CD4-positive, alpha-beta T cell (primary cell): Measurements from ENCODE around the gene PLAC8L1. TPM values are rescaled to one million over a fixed set of nuclear protein-coding genes. Genes with fewer than 3 reads are reported as not detected.

Source experiments
- ATAC-seq: fragments of 200-7000 bp; cut with Tn5 transposase; one replicate; pipeline ENCODE4 v1.10.0; 2022; ENCODE audit warnings: mild to moderate bottlenecking; ENCODE audit not compliant: poor library complexity
- CTCF ChIA-PET: fragments of 350-600 bp; sonication (Branson Sonifier 250); formaldehyde crosslinking; loops from one replicate; lab custom pipeline; 2021; ENCODE audit warnings: antibody characterized with exemption, inconsistent platforms; lab: Charles Lee
- POLR2A ChIA-PET: fragments of 350-600 bp; sonication (Branson Sonifier 250); formaldehyde crosslinking; loops from one replicate; lab custom pipeline; 2021; ENCODE audit warnings: antibody characterized with exemption, inconsistent platforms; lab: Charles Lee
- DNase-seq, 14 experiments: peaks; one replicate each; pipeline ENCODE4 v3.0.0-alpha.2; 2013 to 2020; ENCODE audit warnings: mixed read lengths in 2 of 14
- H3K27ac ChIP-seq, 2 donors: one replicate each; pipeline versions ENCODE4 v1.5.1 to v1.7.0; 2013; ENCODE audit warnings: low read length in 2 of 2, low read depth in 1 of 2, mild to moderate bottlenecking in 1 of 2
- H3K27me3 ChIP-seq, 2 experiments: 1 replicate in 1 of 2; 2 replicates in 1 of 2; pipeline versions ENCODE4 v1.6.1 to v1.7.0; 2013; ENCODE audit warnings: low read length in 2 of 2, control low read depth in 1 of 2, mild to moderate bottlenecking in 1 of 2, moderate library complexity in 1 of 2; ENCODE audit not compliant: insufficient read depth in 2 of 2, control insufficient read depth in 1 of 2
- H3K36me3 ChIP-seq: one replicate; pipeline ENCODE4 v1.6.1; 2013; ENCODE audit warnings: low read length, control low read depth; ENCODE audit not compliant: insufficient read depth
- H3K4me1 ChIP-seq: one replicate; pipeline ENCODE4 v1.6.1; 2013; ENCODE audit warnings: low read length, control low read depth; ENCODE audit not compliant: insufficient read depth
- H3K4me3 ChIP-seq: one replicate; pipeline ENCODE4 v1.5.1; 2013; ENCODE audit warnings: mild to moderate bottlenecking, low read length, moderate library complexity
- H3K9me3 ChIP-seq, 2 experiments: 1 replicate in 1 of 2; 2 replicates in 1 of 2; pipeline versions ENCODE4 v1.6.1 to v1.7.0; 2013; ENCODE audit warnings: low read length in 2 of 2, mild to moderate bottlenecking in 2 of 2, control low read depth in 1 of 2, moderate library complexity in 1 of 2; ENCODE audit not compliant: control insufficient read depth in 1 of 2, insufficient read depth in 1 of 2
- H3K27ac Mint-ChIP-seq: one replicate; pipeline ENCODE4 v1.8.0; 2020; ENCODE audit warnings: mixed read lengths
- H3K27me3 Mint-ChIP-seq: one replicate; pipeline ENCODE4 v1.8.0; 2021; ENCODE audit warnings: mixed read lengths
- H3K36me3 Mint-ChIP-seq: one replicate; pipeline ENCODE4 v1.8.0; 2021; ENCODE audit warnings: low read depth, mixed read lengths
- H3K4me1 Mint-ChIP-seq: one replicate; pipeline ENCODE4 v1.8.0; 2021; ENCODE audit warnings: low read depth, mixed read lengths
- H3K4me3 Mint-ChIP-seq: one replicate; pipeline ENCODE4 v1.8.0; 2020; ENCODE audit warnings: mild to moderate bottlenecking, mixed read lengths
- H3K9me3 Mint-ChIP-seq: one replicate; pipeline ENCODE4 v1.8.0; 2020; ENCODE audit warnings: mixed read lengths
- intact Hi-C, 2 experiments: fragments of 100-400 bp; cut with DNase I in 1 of 2; cut with micrococcal nuclease in 1 of 2; formaldehyde crosslinking; loops; one replicate each; pipeline versions ENCODE4 v1.15.1 to v1.9.0; 2023 to 2025; cut with DNase I, micrococcal nuclease
- total RNA-seq, 174 experiments: library from RNA in 2 of 174; stranded (reverse) in 2 of 174; gene quantifications; one replicate each; pipeline ENCODE4 v1.2.3 and lab custom pipeline; 2021 to 2026
- TF ChIP-seq, protein P1 (sequence below): fragments of 200-600 bp; IDR thresholded peaks from one replicate; pipeline ENCODE4 v1.8.0; 2022; ENCODE audit warnings: antibody characterized with exemption, mild to moderate bottlenecking

PLAC8L1 gene
- total RNA-seq, 2 experiments from 2014 or later, result 0.56 TPM; not detected in 1

DNA sequence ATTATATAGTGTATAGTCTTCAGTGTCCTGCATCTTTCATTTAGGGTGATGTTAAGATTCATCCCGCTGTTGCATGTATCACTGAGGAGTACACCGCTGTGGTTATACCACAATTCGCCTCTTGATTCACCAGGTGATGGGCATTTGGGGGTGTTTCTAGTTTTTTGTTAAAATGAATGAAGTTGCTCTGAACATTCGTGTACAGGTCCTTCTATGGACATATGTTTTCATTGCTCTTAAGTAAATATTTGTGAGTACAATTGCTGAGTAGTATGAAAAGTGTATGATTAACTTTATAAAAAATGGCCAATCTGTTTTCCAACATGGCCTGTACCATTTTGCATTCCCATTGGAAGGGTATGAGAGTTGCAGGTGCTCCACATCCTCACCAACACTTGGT, 61.7 kb downstream of the PLAC8L1 start:
- intact Hi-C loops, result no loop called here
- ATAC-seq, result no peak
- H3K27me3 Mint-ChIP-seq, result no peaks in the 10 kb centered on the region

GRCh38 chr5:146042628-146043279, 62.6 kb downstream of the PLAC8L1 start:
- peaks cover 0 to 2% of the 10 kb centered on the region in 2 experiments for H3K27me3 ChIP-seq
- intact Hi-C loops, result no loop called here
- H3K27ac Mint-ChIP-seq, result no peak overlapping the region
- H3K36me3 Mint-ChIP-seq, result no peaks in the 10 kb centered on the region
- H3K9me3 ChIP-seq, result no peaks in the 10 kb centered on the region
- TF ChIP-seq, protein P1, sequence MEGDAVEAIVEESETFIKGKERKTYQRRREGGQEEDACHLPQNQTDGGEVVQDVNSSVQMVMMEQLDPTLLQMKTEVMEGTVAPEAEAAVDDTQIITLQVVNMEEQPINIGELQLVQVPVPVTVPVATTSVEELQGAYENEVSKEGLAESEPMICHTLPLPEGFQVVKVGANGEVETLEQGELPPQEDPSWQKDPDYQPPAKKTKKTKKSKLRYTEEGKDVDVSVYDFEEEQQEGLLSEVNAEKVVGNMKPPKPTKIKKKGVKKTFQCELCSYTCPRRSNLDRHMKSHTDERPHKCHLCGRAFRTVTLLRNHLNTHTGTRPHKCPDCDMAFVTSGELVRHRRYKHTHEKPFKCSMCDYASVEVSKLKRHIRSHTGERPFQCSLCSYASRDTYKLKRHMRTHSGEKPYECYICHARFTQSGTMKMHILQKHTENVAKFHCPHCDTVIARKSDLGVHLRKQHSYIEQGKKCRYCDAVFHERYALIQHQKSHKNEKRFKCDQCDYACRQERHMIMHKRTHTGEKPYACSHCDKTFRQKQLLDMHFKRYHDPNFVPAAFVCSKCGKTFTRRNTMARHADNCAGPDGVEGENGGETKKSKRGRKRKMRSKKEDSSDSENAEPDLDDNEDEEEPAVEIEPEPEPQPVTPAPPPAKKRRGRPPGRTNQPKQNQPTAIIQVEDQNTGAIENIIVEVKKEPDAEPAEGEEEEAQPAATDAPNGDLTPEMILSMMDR, result no peak
- no peaks in the 10 kb centered on the region for H3K4me1 Mint-ChIP-seq
- H3K27ac ChIP-seq, result no peak overlapping the region
- no peak overlapping the region for H3K4me3 Mint-ChIP-seq
- ChIA-PET POLR2A (no interaction called here), CTCF (no interaction called here)
- no peaks in the 10 kb centered on the region for H3K27me3 Mint-ChIP-seq
- DNase-seq (no peak), ATAC-seq (no peak)
- H3K4me3 ChIP-seq, result no peak overlapping the region
- no peaks in the 10 kb centered on the region for H3K4me1 ChIP-seq
- H3K36me3 ChIP-seq, result no peaks in the 10 kb centered on the region
- no peaks in the 10 kb centered on the region for H3K9me3 Mint-ChIP-seq

More for the DNA sequence above, 61.7 kb downstream of the PLAC8L1 start:
- Mint-ChIP-seq H3K27ac (no peak overlapping the region), H3K4me1 (no peaks in the 10 kb centered on the region), H3K9me3 (no peaks in the 10 kb centered on the region), H3K4me3 (no peak overlapping the region), H3K36me3 (no peaks in the 10 kb centered on the region)
- POLR2A ChIA-PET, result no interaction called here
- H3K9me3 ChIP-seq, result no peaks in the 10 kb centered on the region
- peaks cover 0 to 2% of the 10 kb centered on the region in 2 experiments for H3K27me3 ChIP-seq
- DNase-seq, result no peak
- no peak overlapping the region for H3K27ac ChIP-seq
- TF ChIP-seq, protein P1, result no peak
- no peaks in the 10 kb centered on the region for H3K36me3 ChIP-seq
- CTCF ChIA-PET, result no interaction called here
- no peak overlapping the region for H3K4me3 ChIP-seq
- H3K4me1 ChIP-seq, result no peaks in the 10 kb centered on the region

DNA sequence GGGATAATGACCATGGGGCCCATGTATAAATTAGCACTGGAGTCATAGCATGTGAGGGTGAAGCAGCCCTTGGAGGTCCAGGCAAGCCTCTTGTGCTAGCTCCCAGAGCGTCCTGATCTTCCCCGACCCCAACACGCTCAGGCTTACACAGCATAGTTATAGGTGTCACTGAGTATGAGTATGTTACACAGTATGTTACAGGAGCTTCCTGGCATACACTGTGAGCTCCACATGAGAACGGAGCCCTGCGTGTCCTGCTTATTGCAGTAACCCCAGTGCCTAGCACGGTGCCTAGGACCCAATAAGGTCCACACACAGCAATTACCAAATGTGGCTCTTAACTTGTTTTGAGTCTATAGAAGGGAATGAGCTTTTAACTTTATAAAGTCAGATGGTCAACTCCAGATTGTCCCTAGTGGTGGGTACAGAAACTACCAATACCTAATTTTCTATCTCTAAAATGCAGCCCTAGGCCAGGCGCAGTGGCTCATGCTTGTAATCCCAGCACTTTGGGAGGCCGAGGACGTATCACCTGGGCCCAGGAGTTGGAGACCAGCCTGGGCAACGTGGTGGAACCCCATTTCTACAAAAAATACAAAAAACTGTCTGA, 64.1 kb downstream of the PLAC8L1 start:
- DNase-seq (no peak), ATAC-seq (no peak)
- TF ChIP-seq, protein P1, result no peak
- no peaks in the 10 kb centered on the region for H3K27me3 Mint-ChIP-seq
- peaks cover 0 to 2% of the 10 kb centered on the region in 2 experiments for H3K27me3 ChIP-seq
- no peaks in the 10 kb centered on the region for H3K9me3 ChIP-seq
- H3K27ac Mint-ChIP-seq, result no peak overlapping the region
- no peak overlapping the region for H3K27ac ChIP-seq
- no peaks in the 10 kb centered on the region for H3K9me3 Mint-ChIP-seq
- no peaks in the 10 kb centered on the region for H3K4me1 ChIP-seq
- intact Hi-C loops, result no loop called here
- ChIA-PET POLR2A (no interaction called here), CTCF (no interaction called here)
- no peaks in the 10 kb centered on the region for H3K36me3 ChIP-seq
- no peaks in the 10 kb centered on the region for H3K4me1 Mint-ChIP-seq
- H3K4me3 Mint-ChIP-seq, result no peak overlapping the region
- no peak overlapping the region for H3K4me3 ChIP-seq
- H3K36me3 Mint-ChIP-seq, result no peaks in the 10 kb centered on the region
